ENCODE measurements around the gene SATB1.

- TF ChIP-seq, protein P1, sequence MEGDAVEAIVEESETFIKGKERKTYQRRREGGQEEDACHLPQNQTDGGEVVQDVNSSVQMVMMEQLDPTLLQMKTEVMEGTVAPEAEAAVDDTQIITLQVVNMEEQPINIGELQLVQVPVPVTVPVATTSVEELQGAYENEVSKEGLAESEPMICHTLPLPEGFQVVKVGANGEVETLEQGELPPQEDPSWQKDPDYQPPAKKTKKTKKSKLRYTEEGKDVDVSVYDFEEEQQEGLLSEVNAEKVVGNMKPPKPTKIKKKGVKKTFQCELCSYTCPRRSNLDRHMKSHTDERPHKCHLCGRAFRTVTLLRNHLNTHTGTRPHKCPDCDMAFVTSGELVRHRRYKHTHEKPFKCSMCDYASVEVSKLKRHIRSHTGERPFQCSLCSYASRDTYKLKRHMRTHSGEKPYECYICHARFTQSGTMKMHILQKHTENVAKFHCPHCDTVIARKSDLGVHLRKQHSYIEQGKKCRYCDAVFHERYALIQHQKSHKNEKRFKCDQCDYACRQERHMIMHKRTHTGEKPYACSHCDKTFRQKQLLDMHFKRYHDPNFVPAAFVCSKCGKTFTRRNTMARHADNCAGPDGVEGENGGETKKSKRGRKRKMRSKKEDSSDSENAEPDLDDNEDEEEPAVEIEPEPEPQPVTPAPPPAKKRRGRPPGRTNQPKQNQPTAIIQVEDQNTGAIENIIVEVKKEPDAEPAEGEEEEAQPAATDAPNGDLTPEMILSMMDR (IDR thresholded peaks at IDR 0.05; ENCODE audit: low read depth, low read length) = no peak
- TF ChIP-seq MAX (IDR thresholded peaks at IDR 0.05; ENCODE audit: low read depth, low read length) = no peak
- TF ChIP-seq POLR2A (IDR thresholded peaks at IDR 0.05; ENCODE audit: extremely low read depth, insufficient read length) = no peak
Measured at GRCh38 chr3:18300916-18301315, 124.2 kb downstream of the SATB1 start.

Measured in NB4 (cell line).